Measurements from ENCODE around the gene DSCAM. TPM values are rescaled to one million over a fixed set of nuclear protein-coding genes. Genes with fewer than 3 reads are reported as not detected.

Gene DSCAM
- total and polyA plus RNA-seq, 4 experiments from 2014 or later, result not detected

DNA sequence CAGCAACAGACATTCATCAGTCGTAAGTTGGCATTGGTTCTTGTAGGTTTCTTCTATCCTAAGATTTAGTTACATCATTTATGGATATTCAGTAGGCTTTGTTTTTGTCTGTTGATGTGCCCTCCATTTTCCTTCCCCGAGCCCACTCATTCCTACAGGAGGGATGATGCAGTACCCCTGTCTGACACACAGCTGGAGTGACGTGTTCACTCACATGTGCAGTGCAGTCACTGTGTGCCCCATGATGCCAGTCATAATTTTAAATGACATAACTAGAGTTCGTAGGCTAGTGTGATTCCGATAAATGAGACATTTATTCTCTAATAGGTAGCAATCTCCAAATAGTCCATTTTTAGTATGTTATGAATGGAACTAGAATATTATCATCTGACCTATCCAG lies 438.4 kb downstream of the DSCAM start:
- no peaks in the 10 kb centered on the region for H3K9me3 ChIP-seq (ENCODE audit: control insufficient read depth in 1 of 2, low read length in 2 of 2)
- Mint-ChIP-seq H3K27ac (no peak overlapping the region), H3K36me3 (peaks cover 0 to 1% of the 10 kb centered on the region in 2 donors), H3K9me3 (peaks cover 0 to 9% (median 4%) of the 10 kb centered on the region in 8 donors), H3K4me3 (no peak overlapping the region), H3K27me3 (peaks cover 0 to under 1% of the 10 kb centered on the region in 2 donors), H3K4me1 (no peaks in the 10 kb centered on the region)
- no peaks in the 10 kb centered on the region for H3K27me3 ChIP-seq (ENCODE audit: insufficient read depth, low read length)
- intact Hi-C loops (cut with micrococcal nuclease), result no loop called here
- H3K4me1 ChIP-seq (ENCODE audit: insufficient read depth, low read length), result no peaks in the 10 kb centered on the region
- no peak overlapping the region for H3K4me3 ChIP-seq (ENCODE audit: low read length in 2 of 2)
- no peak overlapping the region for H3K27ac ChIP-seq (ENCODE audit: low read depth, low read length)
- no peak for DNase-seq
- no peaks in the 10 kb centered on the region for H3K36me3 ChIP-seq (ENCODE audit: insufficient read depth, low read length)
- CTCF ChIA-PET (ENCODE audit: partially characterized antibody), result no interaction called here
- POLR2A ChIA-PET (ENCODE audit: partially characterized antibody), result no interaction called here

DNA sequence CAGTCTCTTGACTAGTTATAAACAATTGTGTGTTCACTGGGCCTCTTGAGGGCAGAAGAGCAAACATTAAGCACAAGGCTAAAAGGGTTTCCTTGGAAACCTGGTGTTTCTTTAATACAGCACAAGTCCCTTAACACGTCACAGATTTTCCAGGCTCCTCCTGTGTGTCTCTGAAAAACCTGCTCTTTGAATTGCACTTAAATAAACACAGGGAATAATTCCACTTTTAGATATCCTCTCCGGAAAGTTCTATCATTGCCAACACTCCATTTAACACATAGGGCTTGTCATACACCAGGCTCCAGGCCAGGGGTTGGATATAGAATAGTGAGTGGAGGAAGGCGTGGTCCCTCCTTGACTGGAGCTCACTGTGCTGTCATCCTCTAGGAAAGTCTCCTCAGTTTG lies 442.6 kb downstream of the DSCAM start:
- Histone ChIP-seq H3K9me3 (ENCODE audit: control insufficient read depth in 1 of 2, low read length in 2 of 2) (no peaks in the 10 kb centered on the region), H3K36me3 (ENCODE audit: insufficient read depth, low read length) (no peaks in the 10 kb centered on the region), H3K4me1 (ENCODE audit: insufficient read depth, low read length) (no peaks in the 10 kb centered on the region), H3K27ac (ENCODE audit: low read depth, low read length) (no peak overlapping the region), H3K27me3 (ENCODE audit: insufficient read depth, low read length) (no peaks in the 10 kb centered on the region), H3K4me3 (ENCODE audit: low read length in 2 of 2) (no peak overlapping the region)
- intact Hi-C loops (cut with micrococcal nuclease), result no loop called here
- Mint-ChIP-seq H3K36me3 (no peaks in the 10 kb centered on the region), H3K4me3 (no peak overlapping the region), H3K9me3 (peaks cover 0 to 9% (median 2%) of the 10 kb centered on the region in 8 donors), H3K27ac (no peak overlapping the region), H3K4me1 (no peaks in the 10 kb centered on the region), H3K27me3 (no peaks in the 10 kb centered on the region)
- CTCF ChIA-PET (ENCODE audit: partially characterized antibody), result no interaction called here
- POLR2A ChIA-PET (ENCODE audit: partially characterized antibody), result no interaction called here
- no peak for DNase-seq

DNA sequence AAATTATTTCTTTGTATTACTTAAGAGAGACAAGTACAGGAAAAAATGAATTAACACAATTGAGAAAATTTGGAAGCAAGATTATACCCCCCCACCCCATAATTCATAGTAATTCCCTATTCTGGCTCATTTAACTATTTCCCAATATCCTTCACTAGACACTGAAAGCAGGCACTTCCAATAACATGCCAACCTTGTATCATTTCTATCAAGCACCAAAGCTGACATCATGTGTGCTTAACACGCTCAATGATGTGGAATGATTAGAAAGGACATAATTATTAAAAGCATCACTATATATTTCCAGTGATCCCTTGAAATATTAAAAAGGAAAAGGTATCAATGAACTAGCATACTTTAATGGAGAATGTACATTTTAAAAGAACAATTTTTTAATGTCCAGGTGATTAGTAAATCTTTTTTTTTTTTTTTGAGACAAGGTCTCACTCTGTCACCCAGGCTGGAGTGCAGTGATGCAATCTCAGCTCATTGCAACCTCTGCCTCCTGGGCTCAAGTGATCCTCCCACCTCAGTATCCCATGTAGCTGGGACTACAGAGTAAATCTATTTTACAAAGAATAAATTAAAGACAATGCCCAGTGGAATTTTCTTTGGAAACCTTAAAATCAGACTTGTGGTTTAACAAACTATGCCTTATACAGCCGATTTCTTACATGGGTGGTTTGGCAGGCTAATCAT lies 443.9 kb downstream of the DSCAM start:
- H3K27ac ChIP-seq (ENCODE audit: low read depth, low read length), result no peak overlapping the region
- Mint-ChIP-seq H3K4me1 (no peaks in the 10 kb centered on the region), H3K4me3 (no peak overlapping the region), H3K27ac (no peak overlapping the region), H3K36me3 (no peaks in the 10 kb centered on the region), H3K9me3 (peaks cover 0 to 16% (median 1%) of the 10 kb centered on the region in 8 donors), H3K27me3 (no peaks in the 10 kb centered on the region)
- no peaks in the 10 kb centered on the region for H3K27me3 ChIP-seq (ENCODE audit: insufficient read depth, low read length)
- H3K36me3 ChIP-seq (ENCODE audit: insufficient read depth, low read length), result no peaks in the 10 kb centered on the region
- DNase-seq, result no peak
- intact Hi-C loops (cut with micrococcal nuclease), result no loop called here
- H3K4me1 ChIP-seq (ENCODE audit: insufficient read depth, low read length), result no peaks in the 10 kb centered on the region
- no peak overlapping the region for H3K4me3 ChIP-seq (ENCODE audit: low read length in 2 of 2)
- POLR2A ChIA-PET (ENCODE audit: partially characterized antibody), result no interaction called here
- CTCF ChIA-PET (ENCODE audit: partially characterized antibody), result no interaction called here
- no peaks in the 10 kb centered on the region for H3K9me3 ChIP-seq (ENCODE audit: control insufficient read depth in 1 of 2, low read length in 2 of 2)

DNA sequence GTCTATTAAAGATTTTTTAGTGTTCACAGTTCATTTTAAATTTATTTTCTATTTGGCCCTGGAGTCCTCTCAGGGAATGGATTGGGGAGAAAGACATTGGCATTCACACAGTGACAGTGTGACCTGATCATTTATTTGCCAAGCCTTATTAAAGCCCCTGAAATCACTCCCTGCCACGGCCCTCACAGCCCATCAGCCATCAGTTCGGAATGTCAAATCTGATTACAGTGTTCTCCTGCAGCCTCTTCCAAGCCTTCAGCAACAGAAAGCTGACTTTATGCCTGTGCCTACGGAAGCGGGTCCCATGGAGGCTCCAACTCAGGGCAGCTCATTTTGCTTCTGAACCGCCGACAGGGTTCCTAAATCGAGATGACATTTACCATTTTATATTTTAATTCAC lies 451.2 kb downstream of the DSCAM start:
- no peaks in the 10 kb centered on the region for H3K27me3 ChIP-seq (ENCODE audit: insufficient read depth, low read length)
- Mint-ChIP-seq H3K4me3 (no peak overlapping the region), H3K27me3 (no peaks in the 10 kb centered on the region), H3K4me1 (no peaks in the 10 kb centered on the region), H3K27ac (no peak overlapping the region), H3K9me3 (peaks cover 0 to 10% (median 4%) of the 10 kb centered on the region in 8 donors), H3K36me3 (no peaks in the 10 kb centered on the region)
- DNase-seq, result no peak
- intact Hi-C loops (cut with micrococcal nuclease), result no loop called here
- H3K4me1 ChIP-seq (ENCODE audit: insufficient read depth, low read length), result no peaks in the 10 kb centered on the region
- no peak overlapping the region for H3K27ac ChIP-seq (ENCODE audit: low read depth, low read length)
- H3K4me3 ChIP-seq (ENCODE audit: low read length in 2 of 2), result no peak overlapping the region
- POLR2A ChIA-PET (ENCODE audit: partially characterized antibody), result no interaction called here
- H3K9me3 ChIP-seq (ENCODE audit: control insufficient read depth in 1 of 2, low read length in 2 of 2), result no peaks in the 10 kb centered on the region
- CTCF ChIA-PET (ENCODE audit: partially characterized antibody), result no interaction called here
- no peaks in the 10 kb centered on the region for H3K36me3 ChIP-seq (ENCODE audit: insufficient read depth, low read length)

DNA sequence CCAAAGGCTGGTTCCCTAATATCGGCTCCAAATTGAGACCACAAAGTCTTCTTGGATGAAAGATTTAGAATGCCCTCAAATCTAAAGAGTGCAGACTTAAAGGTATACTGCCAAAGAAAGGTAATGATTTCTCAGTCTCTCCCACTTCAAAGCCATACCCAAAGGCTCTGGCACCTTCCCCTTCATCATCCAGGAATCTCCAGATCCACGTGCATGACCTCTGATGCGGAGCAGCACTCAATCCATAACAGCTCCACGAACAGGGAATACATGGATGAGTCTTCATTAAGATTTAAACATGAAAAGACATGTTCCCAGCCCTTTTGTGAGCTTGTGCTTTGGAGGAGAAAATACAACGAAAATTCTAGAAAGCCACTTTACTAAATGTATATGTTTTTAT lies 453.9 kb downstream of the DSCAM start:
- Histone ChIP-seq H3K27ac (ENCODE audit: low read depth, low read length) (no peak overlapping the region), H3K27me3 (ENCODE audit: insufficient read depth, low read length) (no peaks in the 10 kb centered on the region), H3K36me3 (ENCODE audit: insufficient read depth, low read length) (no peaks in the 10 kb centered on the region), H3K9me3 (ENCODE audit: control insufficient read depth in 1 of 2, low read length in 2 of 2) (no peaks in the 10 kb centered on the region), H3K4me1 (ENCODE audit: insufficient read depth, low read length) (no peaks in the 10 kb centered on the region), H3K4me3 (ENCODE audit: low read length in 2 of 2) (no peak overlapping the region)
- ChIA-PET POLR2A (ENCODE audit: partially characterized antibody) (no interaction called here), CTCF (ENCODE audit: partially characterized antibody) (no interaction called here)
- Mint-ChIP-seq H3K36me3 (no peaks in the 10 kb centered on the region), H3K4me3 (peak overlapping the region in 1 of 8 donors; percentile 22), H3K27me3 (peaks cover 0 to 2% of the 10 kb centered on the region in 2 donors), H3K9me3 (peaks cover 0 to 12% (median 2%) of the 10 kb centered on the region in 8 donors), H3K27ac (no peak overlapping the region), H3K4me1 (no peaks in the 10 kb centered on the region)
- intact Hi-C loops (cut with micrococcal nuclease), result no loop called here
- no peak for DNase-seq

DNA sequence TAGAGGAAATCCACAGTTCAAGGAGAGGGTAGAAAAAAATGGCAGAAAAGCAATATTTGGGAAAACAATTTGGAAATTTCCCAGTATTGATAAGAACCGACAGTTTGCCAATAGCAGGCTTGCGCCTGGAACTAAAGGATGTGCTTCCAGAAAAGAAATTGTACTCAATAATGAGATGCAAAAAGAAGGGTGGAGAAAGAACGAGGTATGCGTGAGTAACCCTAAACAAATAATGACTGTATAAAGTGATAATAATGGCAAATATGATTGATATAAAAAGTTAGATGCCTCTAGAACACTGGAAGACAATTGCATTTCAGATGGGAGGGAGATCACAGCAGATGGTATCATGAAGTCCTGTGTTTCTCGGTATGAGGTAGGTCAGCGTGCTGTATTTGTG lies 458.9 kb downstream of the DSCAM start:
- H3K9me3 ChIP-seq (ENCODE audit: control insufficient read depth in 1 of 2, low read length in 2 of 2), result no peaks in the 10 kb centered on the region
- H3K27ac ChIP-seq (ENCODE audit: low read depth, low read length), result no peak overlapping the region
- H3K4me3 ChIP-seq (ENCODE audit: low read length in 2 of 2), result no peak overlapping the region
- H3K4me1 Mint-ChIP-seq, result no peaks in the 10 kb centered on the region
- ChIA-PET CTCF (ENCODE audit: partially characterized antibody) (no interaction called here), POLR2A (ENCODE audit: partially characterized antibody) (no interaction called here)
- DNase-seq, result no peak
- H3K4me3 Mint-ChIP-seq, result no peak overlapping the region
- intact Hi-C loops (cut with micrococcal nuclease), result no loop called here
- no peaks in the 10 kb centered on the region for H3K36me3 Mint-ChIP-seq
- H3K27me3 Mint-ChIP-seq, result peaks cover 0 to 2% of the 10 kb centered on the region in 2 donors
- H3K9me3 Mint-ChIP-seq, result peaks cover 0 to 6% (median 0%) of the 10 kb centered on the region in 8 donors
- no peaks in the 10 kb centered on the region for H3K4me1 ChIP-seq (ENCODE audit: insufficient read depth, low read length)
- H3K27ac Mint-ChIP-seq, result no peak overlapping the region
- H3K36me3 ChIP-seq (ENCODE audit: insufficient read depth, low read length), result no peaks in the 10 kb centered on the region
- no peaks in the 10 kb centered on the region for H3K27me3 ChIP-seq (ENCODE audit: insufficient read depth, low read length)

DNA sequence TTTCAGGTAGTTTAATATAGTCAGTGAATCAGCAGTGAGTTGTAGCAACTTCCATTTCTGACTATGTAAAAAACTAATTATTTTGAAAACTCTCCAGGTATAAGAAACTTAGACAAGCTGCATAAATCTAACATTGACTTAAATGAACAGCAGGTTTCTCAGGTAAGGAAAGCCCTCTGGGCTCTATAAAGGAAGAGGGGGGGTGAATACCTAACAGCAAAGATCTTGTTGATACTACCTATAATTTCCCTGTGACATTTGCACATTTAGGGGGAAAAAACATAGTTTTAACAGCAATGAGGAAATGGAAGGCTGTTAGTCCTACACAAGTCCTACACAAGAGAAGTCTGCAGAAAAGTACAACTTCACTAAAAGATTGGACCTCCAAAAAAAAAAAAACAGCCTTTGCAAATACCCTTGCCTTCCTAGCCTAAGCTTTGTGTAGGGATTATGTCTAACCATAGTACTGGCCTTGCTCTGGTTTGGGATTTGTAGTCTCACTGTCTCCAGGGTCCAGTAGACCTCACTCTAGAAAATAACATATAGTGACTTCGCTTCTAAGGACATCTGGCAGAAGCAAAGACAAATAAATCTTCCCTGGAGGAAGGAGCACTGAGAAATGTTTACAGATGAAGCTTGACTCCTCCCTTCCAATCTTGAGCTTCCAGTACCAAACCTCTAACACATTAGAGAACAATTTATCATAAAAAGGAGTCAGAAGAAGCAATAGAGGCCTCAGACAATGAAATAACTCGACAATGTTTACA lies 459.8 kb downstream of the DSCAM start:
- CTCF ChIA-PET (ENCODE audit: partially characterized antibody), result no interaction called here
- no peak overlapping the region for H3K27ac ChIP-seq (ENCODE audit: low read depth, low read length)
- intact Hi-C loops (cut with micrococcal nuclease), result no loop called here
- no peak for DNase-seq
- no peaks in the 10 kb centered on the region for H3K36me3 Mint-ChIP-seq
- no peak overlapping the region for H3K4me3 Mint-ChIP-seq
- H3K27me3 ChIP-seq (ENCODE audit: insufficient read depth, low read length), result no peaks in the 10 kb centered on the region
- H3K27me3 Mint-ChIP-seq, result peaks cover 0 to 2% of the 10 kb centered on the region in 2 donors
- no peak overlapping the region for H3K27ac Mint-ChIP-seq
- POLR2A ChIA-PET (ENCODE audit: partially characterized antibody), result no interaction called here
- H3K9me3 Mint-ChIP-seq, result peaks cover 0 to 6% (median 0%) of the 10 kb centered on the region in 8 donors
- no peak overlapping the region for H3K4me3 ChIP-seq (ENCODE audit: low read length in 2 of 2)
- no peaks in the 10 kb centered on the region for H3K9me3 ChIP-seq (ENCODE audit: control insufficient read depth in 1 of 2, low read length in 2 of 2)
- H3K36me3 ChIP-seq (ENCODE audit: insufficient read depth, low read length), result no peaks in the 10 kb centered on the region
- H3K4me1 Mint-ChIP-seq, result no peaks in the 10 kb centered on the region
- H3K4me1 ChIP-seq (ENCODE audit: insufficient read depth, low read length), result no peaks in the 10 kb centered on the region
